CD1c-positive myeloid dendritic cell (primary cell): ENCODE measurements around the gene AFAP1.

Source experiments
- DNase-seq: peaks from one replicate; pipeline ENCODE4 v3.0.0-alpha.2; 2016; ENCODE audit errors: extremely low spot score

AFAP1 gene

DNA sequence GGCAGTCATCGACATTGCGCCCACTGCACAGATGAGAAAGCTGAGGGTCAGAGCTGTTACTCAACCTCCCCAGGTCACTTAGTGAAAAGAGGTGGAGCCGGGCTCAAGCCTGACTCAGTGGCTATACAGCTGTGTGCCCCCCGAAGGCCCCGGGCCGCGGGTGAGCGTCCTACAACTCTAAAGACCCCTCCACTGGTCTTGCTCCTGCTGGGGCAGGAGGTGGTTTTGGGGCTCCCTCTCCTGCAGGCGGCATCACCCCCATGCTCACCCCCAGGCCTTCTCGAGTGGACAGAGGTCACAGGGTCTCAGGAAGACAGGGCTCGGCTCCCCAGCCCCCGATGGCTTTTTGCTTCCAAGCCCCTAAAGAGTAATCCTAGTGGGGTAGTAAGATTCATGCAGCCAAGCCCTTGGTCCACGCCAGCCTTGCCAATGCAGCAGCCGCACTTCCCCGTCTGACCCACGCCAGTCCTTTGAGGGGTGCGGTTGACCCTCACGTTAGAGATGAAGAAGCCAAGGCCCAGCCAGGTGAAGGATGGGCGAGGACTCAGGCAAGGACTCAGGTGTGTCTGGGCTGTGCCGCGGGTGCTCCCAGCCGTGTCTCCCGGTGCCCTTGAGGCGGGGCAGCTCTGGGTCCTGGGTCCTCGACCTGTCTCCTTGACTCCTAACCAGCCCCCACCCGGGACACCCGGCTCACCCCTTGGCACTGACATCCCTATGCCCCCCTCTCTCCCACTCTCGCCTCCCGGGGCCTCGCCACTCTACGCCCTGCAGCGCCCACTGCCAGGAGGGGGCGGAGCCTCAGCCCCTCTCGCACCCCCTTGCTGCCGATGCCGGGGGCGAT, 200.4 kb downstream of the AFAP1 start:
- no peak for DNase-seq

- no peak for DNase-seq
Measured at GRCh38 chr4:7738458-7739076, 201.1 kb downstream of the AFAP1 start.

DNA sequence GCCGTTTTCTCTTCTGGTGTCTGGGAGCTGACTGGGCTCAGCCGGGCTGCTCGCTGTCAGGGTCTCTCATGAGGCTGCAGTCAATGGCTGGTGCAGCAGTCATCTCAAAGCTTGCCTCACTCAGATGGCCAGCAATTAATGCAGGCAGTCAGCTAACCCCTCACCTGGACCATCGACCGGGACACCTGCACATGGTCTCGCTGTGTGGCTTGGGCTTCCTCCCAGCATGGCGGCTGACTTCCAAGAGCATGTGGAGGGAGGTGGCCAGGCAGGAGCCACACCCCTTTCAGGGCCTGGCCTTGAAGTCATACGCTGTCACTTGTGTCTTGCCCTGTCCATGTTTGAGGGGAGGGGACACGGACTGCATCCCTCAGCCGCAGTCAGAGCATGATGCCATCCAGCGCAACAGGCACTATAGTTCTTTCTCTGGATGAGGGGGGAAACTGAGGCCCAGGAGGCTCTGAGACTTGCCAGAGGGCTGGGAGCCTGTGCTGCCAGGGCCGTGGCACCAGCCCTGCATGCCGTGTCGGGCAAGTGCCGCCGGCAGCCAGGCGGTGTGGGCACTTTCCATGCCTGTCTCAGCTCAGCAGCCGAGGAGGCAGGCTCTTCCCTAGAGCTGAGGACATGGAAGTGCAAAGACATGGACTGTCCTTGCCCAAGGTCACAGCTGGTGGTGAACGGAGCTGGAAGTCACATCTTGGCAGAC, 201.8 kb downstream of the AFAP1 start:
- no peak for DNase-seq

GRCh38 chr4:7737268-7737645, 202.4 kb downstream of the AFAP1 start:
- DNase-seq = no peak

GRCh38 chr4:7736436-7737267, 203.0 kb downstream of the AFAP1 start:
- DNase-seq = no peak

DNA sequence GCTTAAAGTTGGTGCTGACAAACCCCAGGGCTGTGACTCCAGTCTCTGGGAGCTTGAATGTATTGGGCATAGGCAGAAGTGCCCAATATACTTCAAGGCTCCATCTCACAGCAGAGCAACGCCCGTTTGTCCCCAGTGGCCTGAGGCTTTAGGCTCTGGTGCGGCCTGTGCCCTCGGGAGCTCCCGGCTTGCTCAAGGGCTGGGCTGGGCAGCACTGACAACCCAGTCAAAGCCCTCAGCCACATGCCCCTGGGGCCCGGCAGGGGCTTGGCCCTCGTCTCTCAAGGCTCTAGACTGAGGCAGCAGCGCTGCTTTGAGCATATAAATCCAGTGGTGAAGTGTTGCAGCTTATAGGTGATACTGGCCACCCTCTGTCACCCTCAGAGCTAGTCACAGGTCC, 203.7 kb downstream of the AFAP1 start:
- DNase-seq = no peak

- DNase-seq = no peak
Measured at GRCh38 chr4:7735395-7735794, 204.3 kb downstream of the AFAP1 start.

DNA sequence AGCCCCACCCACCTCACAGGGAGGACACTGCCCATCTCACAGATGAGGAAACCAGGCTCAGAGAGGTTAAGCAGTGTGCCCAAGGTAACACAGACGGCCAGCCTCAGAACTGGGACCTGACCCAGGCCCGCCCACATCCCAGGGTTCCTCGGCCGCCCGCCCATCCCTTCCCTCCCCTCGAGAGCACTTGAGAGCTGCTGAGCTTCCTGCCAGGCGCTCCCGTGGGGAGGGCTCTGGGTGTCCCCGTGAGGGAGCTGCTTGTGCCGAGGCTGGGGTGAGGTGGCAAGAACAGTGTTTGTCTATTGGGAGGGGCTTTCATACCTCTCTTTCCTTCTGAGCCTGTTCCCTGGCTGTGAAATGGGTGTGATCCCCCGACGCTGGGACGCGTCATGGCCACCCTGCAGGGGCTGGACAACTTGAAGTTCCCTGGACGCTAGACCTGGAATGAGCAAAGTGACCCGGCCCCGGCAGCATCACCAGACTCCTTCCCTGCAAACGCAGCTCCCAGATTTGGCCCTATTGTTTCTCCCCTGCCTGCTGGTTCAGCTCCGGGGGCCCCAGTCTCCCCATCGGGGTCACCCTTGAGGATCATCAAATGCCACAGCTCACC, 204.9 kb downstream of the AFAP1 start:
- no peak for DNase-seq

DNA sequence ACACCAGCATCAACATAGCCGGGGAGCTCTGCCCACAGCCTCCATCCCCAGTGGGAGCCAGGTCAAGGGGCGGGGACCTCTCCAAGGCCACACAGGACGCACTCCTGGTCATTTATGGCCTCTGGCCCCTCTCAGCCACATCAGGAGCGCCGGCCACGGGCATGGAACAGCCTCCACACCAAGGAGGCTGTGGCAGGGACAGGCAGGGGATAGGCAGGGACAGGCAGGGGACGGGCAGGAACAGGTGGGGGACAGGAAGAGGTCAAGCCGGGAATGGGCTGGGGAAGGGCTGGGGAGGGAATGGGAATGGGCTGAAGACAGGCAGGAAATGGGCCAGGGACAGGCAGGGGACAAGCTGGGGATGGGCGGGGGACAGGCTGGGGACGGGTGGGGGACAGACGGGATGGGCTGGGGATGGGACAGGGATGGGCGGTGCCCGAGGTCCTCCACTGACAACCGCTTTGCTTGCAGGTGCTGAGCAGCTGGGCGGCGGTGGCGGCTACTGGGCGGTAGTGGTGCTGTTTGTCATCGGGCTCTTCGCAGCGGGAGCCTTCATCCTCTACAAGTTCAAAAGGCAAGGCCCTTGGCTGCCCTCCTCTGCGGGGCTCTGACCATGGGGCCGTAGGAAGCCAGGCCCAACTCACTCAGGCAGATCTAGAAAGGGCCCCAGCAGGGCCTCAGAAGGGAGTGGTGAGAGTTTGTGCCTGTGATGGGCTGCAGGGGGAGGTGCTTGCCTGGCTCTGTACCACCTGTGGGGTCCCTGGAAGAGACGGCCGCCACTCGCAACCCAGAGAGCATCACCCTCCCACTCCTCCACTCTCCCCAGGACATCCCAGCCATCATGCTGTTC, 205.6 kb downstream of the AFAP1 start:
- DNase-seq = no peak

DNA sequence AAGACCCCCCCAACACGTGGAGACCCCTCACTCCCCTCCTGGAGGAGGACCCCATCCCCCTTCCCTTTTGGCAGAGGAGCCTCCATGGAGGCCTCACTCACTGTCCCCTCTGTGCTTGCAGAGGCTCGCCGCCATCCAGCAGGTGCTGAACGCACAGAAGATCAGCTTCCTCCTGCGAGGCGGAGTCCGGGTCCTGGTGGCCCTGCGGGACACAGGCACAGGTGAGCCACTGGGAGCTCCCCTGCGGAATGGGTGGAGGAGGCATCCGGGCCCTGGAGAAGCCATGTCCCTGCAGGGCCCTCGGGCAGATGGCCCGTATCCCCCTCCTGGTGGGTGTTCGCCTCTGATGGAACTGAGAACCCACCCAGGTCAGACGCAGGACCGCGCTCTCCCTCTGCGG, 206.5 kb downstream of the AFAP1 start:
- no peak for DNase-seq

DNA sequence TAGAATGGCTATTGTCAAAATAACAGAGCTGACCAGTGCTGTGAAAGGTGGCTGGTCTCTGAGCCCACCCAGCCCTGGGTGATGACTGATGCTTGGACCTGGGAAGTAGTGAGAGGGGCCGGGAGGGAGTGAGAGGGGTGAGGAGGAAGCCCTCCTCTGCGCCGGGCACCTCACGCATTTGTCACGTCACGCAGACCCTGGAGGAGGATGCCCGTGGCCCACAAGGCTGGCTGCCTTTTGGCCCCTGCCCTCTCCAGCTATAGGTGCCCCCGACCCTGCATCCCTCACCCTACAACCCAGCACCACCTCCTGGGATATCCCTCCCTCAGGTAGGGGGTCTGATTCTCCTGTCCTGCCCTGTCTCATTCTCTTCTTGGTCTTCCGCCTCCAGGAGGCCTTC, 207.4 kb downstream of the AFAP1 start:
- DNase-seq = no peak

DNA sequence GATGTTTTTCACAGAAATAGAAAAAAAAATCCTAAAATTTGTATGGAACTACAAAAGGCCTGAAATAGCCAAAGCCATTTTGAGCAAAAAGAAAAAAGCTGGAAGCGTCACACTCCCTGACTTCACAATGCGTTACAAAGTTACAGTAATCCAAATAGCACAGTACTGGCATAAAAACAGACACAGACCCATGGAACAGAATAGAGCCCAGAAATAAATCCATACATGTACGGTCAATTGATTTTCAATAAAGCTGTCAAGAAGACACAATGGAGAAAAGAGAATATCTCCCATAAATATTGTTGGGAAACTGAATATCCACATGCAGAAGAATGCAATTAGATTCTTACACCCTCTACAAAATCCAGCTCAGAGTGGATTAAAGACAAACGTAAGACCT, 208.2 kb downstream of the AFAP1 start:
- no peak for DNase-seq

DNA sequence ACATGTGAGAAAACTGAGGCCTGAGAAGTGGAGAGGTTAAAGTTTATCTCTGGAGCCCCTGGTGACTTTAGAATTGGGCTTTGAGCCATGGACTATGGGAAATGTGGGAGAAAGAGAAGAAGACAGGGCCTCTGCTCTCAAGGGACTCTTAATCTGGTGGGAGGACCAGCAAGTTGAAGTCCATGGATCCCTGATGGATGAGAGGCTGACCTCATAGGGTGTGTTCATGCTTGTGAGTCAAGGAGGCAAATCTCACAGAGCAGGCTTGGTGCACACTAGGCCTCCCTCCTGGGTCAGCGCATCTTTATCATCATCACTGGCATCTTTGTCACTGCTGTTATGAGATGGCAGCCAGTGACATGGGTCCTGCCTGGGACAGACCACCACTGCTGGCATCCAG, 211.9 kb downstream of the AFAP1 start:
- no peak for DNase-seq

GRCh38 chr4:7726665-7727413, 212.8 kb downstream of the AFAP1 start:
- DNase-seq = no peak

DNA sequence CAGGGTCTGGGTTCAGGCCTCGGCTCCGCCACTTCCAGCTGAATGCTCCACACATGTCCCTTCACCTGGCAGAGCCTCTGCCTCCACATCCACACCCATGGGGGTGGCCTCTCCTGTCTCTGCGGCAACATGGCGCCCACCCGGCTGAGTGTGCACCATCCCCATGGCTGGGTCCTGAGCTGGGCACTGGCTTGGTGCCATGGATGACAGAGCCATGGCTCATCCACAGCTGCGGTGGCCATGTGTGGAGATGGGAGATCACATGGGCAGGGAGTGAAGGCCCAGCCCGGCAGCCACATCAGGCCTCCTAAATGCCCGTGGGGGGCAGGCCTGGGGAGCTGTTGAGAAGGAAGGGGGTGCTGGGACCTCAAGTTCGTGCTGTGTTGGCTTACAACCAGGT, 213.7 kb downstream of the AFAP1 start:
- DNase-seq = no peak

GRCh38 chr4:7723625-7724024, 216.0 kb downstream of the AFAP1 start:
- no peak for DNase-seq

- DNase-seq = no peak
Measured at GRCh38 chr4:7722766-7723387, 216.8 kb downstream of the AFAP1 start.

- peak; percentile 9 for DNase-seq
Measured at GRCh38 chr4:7721984-7722551, 217.6 kb downstream of the AFAP1 start.
